BJ (cell line): ENCODE results near the gene ZSCAN20. TPM values are rescaled to one million over a fixed set of nuclear protein-coding genes. Genes with fewer than 3 reads are reported as not detected.
A peak's percentile ranks its signal among the peaks of the same experiment; 100 is the strongest.

Experiments used
- CTCF ChIA-PET: fragments of 350-600 bp; formaldehyde crosslinking; extraction: SDS; loops from one replicate; lab custom pipeline; 2021; ENCODE audit warnings: antibody characterized with exemption, inconsistent platforms; lab: Yijun Ruan, JAX
- POLR2A ChIA-PET: fragments of 300-600 bp; sonication (Branson Sonifier 250); formaldehyde crosslinking; extraction: SDS; loops from one replicate; lab custom pipeline; 2021; ENCODE audit warnings: antibody characterized with exemption; lab: Charles Lee
- DNase-seq: peaks from one replicate; pipeline ENCODE4 v3.0.0-alpha.2; 2011; ENCODE audit warnings: low read depth
- H3K27me3 ChIP-seq: 2 replicates; pipeline ENCODE4 v1.6.0; 2011; ENCODE audit warnings: low read length; ENCODE audit not compliant: control insufficient read depth, insufficient read depth
- H3K36me3 ChIP-seq: 2 replicates; pipeline ENCODE4 v1.5.1; 2011; ENCODE audit warnings: low read length; ENCODE audit not compliant: control insufficient read depth, insufficient read depth
- H3K4me3 ChIP-seq: 2 replicates; pipeline ENCODE4 v1.5.1; 2011; ENCODE audit warnings: low read depth, mild to moderate bottlenecking, control low read depth, low read length
- CTCF ChIP-seq: IDR thresholded peaks from 2 replicates; pipeline ENCODE4 v1.5.1; 2011; ENCODE audit warnings: low read depth, mild to moderate bottlenecking, control low read depth, inconsistent platforms, low read length, moderate library complexity; ENCODE audit not compliant: insufficient read depth
- polyA plus RNA-seq: library from polyadenylated mRNA; depleted of rRNA; stranded (reverse); fragments of >200 nt; gene quantifications from 2 replicates; pipeline ENCODE4 v1.2.3, GENCODE V29; 2011

Gene ZSCAN20
- polyA plus RNA-seq, 1 experiment, result 3.4 TPM

GRCh38 chr1:33433509-33434362 is 38.7 kb upstream of the ZSCAN20 start:
- POLR2A ChIA-PET, result interaction anchor here (0.6 kb wide), 1 partner anchor 90 kb away, joined by 16 read pairs; no protein-coding TSS in a partner anchor

GRCh38 chr1:33434363-33434750 is 38.1 kb upstream of the ZSCAN20 start:
- no peak for TF ChIP-seq CTCF
- Histone ChIP-seq H3K4me3 (no peak overlapping the region), H3K27me3 (no peaks in the 10 kb centered on the region), H3K36me3 (no peaks in the 10 kb centered on the region)
- ChIA-PET POLR2A (no interaction called here), CTCF (interaction anchor here (0.8 kb wide), 1 partner anchor 26 kb away, joined by 3 read pairs; no protein-coding TSS in a partner anchor)
- no peak for DNase-seq

More at GRCh38 chr1:33433509-33434362, 38.7 kb upstream of the ZSCAN20 start:
- DNase-seq, result peak; percentile 100
- no peak overlapping the region for H3K4me3 ChIP-seq
- no peaks in the 10 kb centered on the region for H3K36me3 ChIP-seq
- no peaks in the 10 kb centered on the region for H3K27me3 ChIP-seq
- CTCF ChIA-PET, result interaction anchor here (0.8 to 1.5 kb wide), 5 partner anchors 26 to 138 kb away, joined by 3 to 7 read pairs (median 4); no protein-coding TSS in a partner anchor
- no peak for TF ChIP-seq CTCF

GRCh38 chr1:33435096-33435820 is 37.2 kb upstream of the ZSCAN20 start:
- no peak overlapping the region for H3K4me3 ChIP-seq
- H3K36me3 ChIP-seq, result no peaks in the 10 kb centered on the region
- CTCF ChIA-PET, result no interaction called here
- no peaks in the 10 kb centered on the region for H3K27me3 ChIP-seq
- POLR2A ChIA-PET, result no interaction called here
- TF ChIP-seq CTCF, result no peak
- no peak for DNase-seq

GRCh38 chr1:33436557-33437285 is 35.7 kb upstream of the ZSCAN20 start:
- no peak for TF ChIP-seq CTCF

More at GRCh38 chr1:33436557-33437285, 35.7 kb upstream of the ZSCAN20 start:
- no peaks in the 10 kb centered on the region for H3K36me3 ChIP-seq
- no peak overlapping the region for H3K4me3 ChIP-seq
- H3K27me3 ChIP-seq, result 0 out of 2 replicates have a peak, but pooled peaks cover 1% of the 10 kb centered on the region
- CTCF ChIA-PET, result interaction anchor here (0.7 to 4.2 kb wide), 4 partner anchors 10 to 310 kb away, joined by 3 to 20 read pairs (median 4); no protein-coding TSS in a partner anchor
- no peak for DNase-seq
- POLR2A ChIA-PET, result no interaction called here
